Ecto neural progenitor cell (in vitro differentiated cells): ENCODE measurements around the gene ZNF423.

Source experiments
- DNase-seq: peaks from one replicate; pipeline ENCODE4 v3.0.0-alpha.2; 2018; ENCODE audit warnings: low spot score

The ZNF423 gene

DNA sequence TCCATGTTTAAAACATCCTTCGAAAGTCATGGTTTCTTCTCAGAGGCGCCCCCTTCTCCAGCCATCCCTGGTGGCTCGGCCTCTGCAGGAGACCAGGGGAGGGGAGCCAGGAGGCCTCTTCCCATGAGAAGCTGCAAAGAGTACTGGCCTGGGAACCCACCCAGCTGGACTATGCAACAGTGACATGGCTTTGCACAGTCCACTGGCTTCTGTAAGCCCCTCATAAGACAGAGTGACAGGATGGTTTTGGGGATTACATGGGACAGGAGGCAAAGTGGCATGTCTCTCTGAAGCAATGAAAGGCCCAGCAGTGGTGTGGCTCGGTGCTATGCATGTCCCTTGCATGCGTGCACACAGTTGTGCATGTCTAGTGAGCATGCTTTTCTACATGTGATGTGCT, 382.8 kb downstream of the ZNF423 start:
- no peak for DNase-seq

DNA sequence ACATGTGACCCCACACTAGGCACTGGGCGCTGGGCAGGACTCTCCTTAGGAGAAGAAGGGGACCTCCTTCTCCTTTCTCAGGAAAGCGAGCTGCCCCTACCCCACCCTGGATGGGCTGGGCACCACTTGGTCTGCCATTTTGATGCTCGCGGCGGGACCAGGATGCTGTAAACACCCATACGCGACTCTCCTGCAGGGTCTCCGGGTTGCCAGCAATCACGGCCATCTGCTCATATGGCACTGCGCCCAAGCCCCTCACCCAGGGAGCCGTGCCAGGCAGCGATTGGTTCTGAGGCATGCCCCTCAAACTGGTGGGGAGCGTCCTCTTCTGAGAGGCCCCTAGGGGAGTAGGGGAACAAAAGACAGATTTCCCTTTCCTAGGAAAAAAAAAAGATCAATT, 383.3 kb downstream of the ZNF423 start:
- peak; percentile 44 for DNase-seq

DNA sequence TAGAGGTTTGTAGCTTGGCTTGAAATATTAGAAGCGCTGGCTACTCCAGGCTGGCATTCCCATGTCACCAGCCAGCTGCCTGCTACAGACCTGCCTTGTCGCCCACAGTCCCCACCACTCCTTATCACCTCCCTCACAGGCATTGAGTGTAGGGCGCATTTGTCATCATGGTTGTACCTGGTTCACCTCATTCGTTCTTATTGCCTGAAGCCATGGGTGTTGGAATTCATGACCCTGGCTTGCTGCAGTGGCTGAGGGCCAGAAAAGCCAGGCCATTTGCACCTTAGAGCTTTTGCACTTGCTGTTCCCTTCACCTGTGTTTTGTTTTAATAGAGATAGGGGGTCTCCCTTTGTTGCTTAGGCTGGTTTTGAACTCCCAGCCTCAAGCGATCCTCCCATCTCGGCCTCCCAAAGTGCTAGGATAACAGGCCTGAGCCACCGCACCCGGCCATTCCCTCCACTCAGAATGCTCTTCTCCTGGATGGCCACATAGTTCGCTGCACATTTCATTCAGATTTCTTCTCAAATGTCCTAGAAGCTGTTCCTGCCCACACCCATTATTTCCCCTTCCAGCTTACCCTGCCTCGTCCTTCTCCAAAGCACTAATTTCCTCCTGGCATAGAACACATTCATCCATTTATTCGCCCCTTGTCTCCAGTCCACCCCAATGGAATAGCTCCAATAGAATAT, 384.7 kb downstream of the ZNF423 start:
- DNase-seq = no peak

DNA sequence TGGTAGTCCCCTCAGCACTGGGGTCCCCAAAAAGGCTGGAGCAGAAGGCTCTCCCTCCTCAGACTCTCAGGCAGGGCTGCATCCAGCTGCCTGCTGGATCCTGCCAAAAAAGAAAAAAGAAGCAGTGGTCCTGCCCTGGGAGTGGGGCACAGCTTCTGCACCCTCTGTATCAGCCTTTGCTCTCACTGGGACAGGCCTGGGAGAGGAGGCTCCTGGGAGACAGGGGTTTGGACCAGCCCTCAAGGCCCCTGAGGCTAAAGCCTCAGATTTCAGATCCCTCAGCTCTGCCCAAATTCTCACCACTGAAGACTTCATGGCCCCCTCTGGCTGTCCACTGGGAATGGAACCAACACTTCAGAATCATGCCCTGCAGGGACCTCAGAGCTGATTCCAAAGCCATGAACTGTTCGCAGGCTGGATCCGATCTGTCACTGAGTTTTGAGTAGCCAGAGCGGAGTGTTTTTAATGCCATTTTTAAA, 385.4 kb downstream of the ZNF423 start:
- peak; percentile 32 for DNase-seq

DNA sequence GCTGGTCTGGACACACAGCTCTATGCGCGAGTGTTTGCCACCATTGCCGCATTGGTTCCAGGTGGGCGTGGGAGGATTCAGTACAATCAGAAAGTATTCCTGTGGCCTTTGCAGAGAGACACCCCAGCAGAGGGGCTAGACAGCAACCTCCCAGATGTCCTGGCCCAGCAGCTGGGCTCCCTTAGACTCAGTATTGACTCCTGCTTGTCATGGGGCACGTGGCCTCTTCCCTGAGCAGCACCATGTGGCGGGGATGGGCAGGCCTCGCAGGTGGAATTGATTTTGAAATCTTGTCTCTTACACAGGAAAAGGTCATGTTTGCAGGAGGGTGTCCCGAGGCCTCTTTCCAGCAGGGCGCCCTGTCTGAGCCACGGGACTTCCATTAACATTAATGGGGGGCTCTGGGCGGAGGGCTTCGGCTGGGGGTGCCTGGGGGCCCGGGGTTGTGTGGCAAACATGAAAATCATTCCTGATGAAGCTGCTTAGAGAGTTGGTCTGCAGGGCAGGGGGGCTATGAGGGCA, 385.9 kb downstream of the ZNF423 start:
- DNase-seq = peak; percentile 30

DNA sequence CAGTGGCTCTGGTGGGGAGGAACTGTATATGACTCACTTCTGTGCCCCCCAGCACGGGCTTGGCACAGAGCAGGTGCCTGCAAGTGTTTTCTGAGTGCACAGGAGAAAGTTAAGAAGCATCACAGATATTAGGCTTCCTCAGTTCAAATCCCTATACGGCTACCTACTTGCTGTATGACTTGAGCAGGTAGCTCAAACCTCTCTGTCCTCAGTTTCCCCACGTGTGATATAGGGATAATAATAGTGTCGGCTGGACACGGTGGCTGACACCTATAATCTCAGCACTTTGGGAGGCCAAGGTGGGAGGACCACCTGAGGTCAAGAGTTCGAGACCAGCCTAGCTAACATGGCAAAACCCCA, 386.6 kb downstream of the ZNF423 start:
- DNase-seq = no peak

DNA sequence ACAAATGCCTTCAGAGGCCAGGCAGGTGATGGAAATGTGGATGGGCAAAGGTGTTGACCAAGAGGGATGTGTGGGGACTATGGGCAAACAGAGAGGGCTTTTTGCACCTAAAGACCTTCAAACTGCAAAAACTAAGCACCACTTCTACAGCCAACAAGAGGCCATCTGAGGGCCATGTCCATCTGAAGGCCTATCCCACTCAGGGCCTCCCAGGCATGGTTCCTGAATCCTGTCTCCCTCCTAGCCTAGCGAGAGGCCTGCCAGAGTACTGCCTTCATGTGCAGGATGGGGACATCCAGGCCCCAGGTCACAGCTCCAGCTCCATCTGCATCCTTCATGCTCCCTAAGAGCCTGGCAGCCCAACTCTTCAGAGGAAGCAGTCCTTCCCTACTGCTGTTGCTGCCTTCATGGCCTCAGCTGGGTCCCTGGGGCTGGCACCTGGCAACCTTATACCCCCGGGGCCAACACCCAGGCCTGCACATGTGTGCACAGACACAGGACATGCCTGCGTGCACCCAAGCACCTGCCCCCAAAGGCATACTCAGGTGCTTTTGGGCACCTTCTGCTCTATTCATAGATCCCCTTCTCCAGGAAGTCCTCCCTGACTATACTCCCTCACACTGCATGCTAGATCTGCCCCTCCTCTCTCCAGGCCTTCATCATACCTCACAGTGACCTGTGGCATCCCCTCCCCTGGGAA, 387.2 kb downstream of the ZNF423 start:
- DNase-seq = peak; percentile 38

DNA sequence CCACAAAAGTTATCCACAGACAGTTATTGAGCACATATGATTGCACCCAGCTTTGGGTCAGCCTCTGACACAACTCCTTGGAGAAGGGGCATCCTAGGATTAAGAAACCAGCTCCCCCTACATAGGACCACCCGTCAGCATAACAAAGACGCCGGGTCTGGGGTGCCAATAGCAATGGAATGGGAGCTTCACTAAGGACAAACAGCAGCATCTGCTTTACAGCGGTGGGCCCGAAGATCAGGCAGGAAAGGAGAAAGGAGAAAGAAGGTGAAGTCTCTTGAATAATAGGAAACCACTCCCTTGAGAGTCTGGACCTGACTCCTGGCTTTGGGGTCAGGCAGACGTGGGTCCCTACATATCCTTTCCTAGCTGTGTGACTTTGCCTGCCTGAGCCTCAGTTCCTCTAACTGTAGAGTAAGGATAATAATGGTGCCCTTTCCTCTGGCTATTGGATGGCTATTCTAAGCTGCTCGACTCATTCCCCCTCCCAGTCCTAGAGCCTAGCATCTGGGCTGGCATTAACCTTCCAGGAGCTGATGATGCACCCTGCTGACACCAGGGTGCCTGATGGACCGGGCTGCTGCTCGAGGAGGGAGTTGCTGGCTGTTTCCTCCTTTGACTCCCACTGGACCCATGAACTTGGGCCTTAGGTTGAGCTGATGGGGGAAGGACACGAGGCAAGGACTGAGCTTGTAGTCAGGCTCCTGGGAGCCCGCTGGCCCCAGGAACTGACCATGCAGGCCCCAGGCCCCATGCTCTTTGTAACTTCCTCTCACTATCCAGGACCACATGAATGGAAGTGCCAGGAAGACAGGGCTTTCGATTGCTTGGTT, 388.2 kb downstream of the ZNF423 start:
- no peak for DNase-seq

DNA sequence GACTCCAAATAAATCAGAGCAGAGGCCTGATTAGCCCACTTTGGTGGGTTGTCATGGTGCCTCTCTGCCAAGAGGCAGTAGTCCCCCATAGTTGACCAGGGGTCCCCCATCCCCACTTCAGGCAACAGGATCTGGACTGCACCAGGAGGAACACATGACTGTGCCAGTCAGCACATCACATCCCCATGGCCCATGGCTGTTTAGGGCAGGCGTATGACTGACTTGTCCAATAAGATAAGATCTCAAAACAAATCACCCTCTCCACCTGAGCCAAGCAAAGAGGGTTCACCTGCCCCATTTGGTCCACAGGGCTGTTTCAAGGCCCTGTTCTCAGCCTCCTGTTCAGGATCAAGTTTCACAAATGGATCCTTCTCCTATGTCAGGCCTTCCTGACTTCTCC, 389.0 kb downstream of the ZNF423 start:
- peak; percentile 36 for DNase-seq

DNA sequence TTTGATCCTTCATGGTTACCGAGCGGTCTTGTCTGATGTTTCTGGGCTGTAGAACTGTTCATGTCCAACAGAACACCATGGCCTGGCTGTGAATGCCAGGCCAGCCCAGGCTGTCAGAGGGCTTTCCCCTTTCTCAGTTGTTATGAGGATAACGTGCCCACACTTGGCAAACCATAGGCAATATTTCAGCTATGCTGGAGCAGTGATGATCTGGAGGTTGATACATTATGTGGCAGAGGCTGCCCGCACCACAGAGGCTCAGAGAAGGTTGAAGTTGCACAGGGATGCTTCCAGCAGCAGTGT, 389.4 kb downstream of the ZNF423 start:
- DNase-seq = no peak

DNA sequence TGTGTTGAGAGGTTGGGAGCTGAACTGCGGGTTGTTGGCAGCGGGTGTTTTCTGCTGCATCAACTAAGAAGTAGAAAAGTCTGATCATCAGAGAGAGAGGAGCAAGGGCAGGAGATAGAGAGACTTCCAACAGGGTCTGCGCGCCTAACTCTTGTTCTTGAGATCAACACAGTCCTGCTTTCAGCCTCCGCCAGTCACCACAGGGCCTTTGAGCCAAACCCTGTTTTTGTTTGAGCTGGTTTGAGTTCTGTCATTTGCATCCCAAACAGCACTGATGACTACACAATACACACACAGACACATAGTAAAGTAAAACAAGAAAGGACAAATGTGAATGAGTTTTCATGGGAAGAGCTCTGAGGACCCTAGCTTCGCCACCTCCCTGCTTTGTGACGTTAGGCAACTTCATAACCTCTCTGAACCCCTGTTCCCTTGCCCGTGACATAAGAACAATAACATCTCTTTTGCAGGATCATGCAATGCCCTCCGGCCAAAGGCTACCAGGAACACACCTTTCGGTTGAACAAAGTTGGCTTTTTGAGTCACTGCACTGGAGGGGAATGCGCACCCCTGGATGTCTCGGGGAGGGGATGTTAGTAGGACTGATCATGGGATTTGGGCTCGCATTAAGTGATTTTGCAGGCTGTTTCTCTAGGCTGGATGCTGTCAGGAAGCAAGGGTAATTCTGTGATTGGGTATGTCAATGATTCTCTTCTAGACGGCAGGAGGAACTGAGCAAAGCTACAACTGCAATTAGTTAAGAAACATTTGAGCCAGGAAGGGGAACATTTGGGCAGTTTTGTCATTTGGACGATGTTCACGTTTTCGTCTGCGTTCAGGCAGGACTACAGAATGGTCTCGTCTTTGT, 390.0 kb downstream of the ZNF423 start:
- DNase-seq = peak; percentile 34

DNA sequence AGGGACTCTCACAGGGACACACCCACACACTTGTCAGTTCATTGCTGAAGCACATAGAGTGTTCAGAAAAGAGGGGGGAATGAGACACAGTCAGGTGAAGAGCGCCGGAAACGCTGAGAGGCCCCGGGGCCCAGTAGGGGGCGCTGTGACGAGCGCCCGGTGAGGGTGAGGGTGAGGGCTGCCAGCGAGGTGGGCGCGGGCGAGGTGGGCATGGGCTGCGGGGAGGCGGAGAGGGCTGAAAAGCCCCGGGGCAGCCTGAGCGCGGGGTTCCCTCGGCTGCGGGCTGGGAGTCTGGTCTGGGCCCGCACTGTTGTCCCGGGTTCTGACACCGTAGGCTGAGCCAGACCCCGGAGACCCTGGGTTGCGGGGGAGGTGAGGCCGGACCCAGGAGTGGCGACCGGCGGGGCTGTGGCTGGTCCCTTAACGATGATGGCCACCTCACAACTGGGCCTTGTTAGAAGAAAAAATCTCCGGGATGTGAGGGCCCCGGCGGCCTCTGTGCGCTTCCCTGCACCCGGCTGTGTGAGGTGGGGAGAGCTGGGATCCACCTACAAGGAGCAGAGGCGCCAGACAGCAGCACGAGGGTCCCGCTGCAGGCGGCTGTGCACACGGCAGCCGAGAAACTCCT, 390.9 kb downstream of the ZNF423 start:
- DNase-seq = peak; percentile 76

DNA sequence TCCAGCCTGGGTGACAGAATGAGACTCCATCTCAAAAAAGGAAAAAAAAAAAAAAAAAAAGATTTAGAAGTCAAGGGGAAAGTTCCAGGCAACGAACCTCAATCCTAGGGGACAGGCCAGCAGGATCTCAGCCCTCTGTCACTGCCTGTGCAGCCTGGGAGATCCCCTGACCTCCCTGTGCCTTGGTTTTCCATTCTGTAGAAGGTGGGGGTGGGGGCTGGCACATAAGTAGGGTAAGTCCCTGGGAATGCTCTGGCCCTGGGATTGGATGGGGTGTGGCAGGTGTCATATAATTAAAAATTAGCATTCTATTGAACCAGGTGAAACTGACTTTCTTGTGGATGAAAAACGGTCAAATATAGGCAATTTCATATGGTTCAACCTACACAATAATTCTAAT, 391.8 kb downstream of the ZNF423 start:
- no peak for DNase-seq

DNA sequence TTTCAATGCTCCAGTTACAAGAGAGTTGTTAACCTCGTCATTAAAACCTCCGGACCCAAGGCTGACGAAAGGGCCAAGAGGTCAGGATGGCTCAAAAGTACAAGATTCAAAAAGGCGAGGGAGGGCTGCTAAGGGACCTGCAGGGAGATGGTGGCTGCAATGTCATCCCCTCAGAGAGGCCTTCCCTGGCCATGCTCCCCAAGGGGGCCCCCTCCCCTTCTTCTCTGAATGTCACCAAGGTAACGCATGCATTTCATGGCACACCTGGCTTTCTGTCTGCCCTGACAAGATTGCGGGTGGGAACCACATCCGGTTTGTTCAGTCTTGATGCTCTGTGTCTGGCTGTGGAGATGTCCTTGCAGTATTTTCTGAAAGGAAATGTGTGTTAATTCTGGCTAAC, 392.4 kb downstream of the ZNF423 start:
- no peak for DNase-seq

DNA sequence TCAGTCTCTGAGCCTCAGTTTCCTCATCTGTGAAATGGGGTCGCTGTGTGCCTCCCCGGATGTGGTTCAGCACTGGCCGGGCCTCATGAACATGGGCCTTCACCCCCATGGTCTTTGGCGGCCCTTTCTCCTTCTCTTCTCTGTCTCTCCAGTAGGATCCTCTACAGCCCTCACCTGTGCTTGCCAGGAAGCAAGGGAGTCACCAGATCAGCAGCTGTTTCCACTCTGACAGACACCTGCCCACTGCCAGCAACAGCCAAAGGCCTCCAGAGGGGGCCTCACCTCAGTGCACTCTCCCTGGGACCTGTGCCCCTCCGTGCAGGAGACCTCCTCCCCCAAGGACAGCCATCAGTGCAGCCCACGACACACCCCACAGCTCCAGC, 392.9 kb downstream of the ZNF423 start:
- DNase-seq = peak; percentile 47

DNA sequence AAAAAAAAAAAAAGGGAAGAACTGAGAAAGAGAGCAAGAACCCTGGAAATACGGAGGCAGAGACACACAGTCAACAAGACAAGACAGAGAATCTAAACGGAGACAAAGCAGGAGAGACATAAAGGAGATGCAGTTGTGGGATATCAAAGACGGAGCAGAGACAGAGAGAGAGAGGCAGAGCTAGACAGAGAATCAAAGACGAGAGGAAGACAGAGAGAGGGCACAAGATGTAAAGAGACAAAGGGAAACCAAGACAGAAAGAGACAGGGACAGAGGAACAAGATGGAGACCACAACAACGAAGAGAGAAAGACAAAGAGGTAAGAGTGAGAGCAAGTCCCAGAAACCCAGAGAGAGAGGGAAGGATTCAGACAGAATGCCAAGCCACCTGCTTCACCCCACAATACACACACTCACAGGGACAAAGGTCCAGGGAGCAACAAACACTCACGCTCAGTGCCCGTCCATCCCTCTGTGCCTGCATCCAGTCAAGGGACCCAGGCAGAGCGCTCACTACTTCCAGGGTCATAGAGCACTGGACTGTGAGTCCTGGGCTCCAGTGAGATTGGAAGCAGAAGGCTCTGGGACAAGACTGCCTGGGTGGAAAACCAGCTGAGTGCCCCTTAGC, 393.4 kb downstream of the ZNF423 start:
- DNase-seq = no peak

DNA sequence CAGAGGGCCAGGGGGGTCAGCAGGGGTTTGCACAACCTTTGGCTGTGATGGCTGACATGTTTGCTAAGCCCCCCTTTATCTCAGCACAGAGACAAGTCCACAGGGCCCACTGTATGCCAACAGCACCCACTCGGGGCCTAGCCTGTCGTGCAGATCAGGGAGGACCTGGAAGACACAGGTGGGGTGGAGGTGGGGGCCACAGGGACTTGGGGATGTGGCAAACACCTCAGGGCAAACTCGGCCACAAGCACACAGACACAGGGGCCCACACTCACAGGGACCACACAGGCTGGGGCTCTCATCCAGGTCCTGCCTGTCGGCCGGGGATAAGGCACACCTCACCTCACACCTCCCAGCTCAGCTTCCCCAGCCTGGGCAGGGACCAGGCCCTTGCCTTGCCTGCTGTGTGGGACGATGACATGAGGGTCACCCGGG, 394.4 kb downstream of the ZNF423 start:
- DNase-seq = peak; percentile 42

DNA sequence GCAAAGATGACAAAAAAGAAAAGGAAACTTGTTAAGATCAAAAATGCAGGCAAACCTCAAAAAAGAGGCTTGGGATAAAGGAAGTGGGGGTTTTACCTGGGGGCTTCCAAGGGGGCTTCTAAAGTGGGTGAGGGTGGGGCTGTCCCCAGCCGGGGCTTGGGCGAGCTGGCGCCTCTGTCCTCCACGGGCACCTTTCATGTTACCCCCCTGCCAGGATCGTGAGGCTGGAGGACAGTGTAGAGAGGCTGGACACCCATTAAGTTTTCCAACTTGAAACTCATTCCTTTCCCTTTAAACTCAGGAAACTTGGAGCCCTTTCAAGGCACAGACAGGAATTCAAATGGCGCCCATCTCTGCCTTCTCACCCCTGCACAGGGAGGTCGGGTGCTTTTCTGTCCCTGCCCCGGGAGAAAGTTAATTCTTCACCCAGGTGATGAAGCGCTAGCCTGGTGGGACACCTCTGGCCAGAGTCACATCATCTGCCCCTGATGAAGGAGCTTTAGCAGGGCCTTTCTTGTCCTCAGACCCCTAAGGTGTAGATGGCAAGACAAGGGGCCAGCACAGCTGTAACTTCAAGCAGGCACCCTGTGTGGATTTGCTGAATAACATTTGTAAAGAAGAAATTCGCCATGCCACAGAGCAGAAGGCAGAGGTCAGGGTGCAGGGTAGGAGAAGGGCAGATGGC, 395.0 kb downstream of the ZNF423 start:
- DNase-seq = peak; percentile 26

DNA sequence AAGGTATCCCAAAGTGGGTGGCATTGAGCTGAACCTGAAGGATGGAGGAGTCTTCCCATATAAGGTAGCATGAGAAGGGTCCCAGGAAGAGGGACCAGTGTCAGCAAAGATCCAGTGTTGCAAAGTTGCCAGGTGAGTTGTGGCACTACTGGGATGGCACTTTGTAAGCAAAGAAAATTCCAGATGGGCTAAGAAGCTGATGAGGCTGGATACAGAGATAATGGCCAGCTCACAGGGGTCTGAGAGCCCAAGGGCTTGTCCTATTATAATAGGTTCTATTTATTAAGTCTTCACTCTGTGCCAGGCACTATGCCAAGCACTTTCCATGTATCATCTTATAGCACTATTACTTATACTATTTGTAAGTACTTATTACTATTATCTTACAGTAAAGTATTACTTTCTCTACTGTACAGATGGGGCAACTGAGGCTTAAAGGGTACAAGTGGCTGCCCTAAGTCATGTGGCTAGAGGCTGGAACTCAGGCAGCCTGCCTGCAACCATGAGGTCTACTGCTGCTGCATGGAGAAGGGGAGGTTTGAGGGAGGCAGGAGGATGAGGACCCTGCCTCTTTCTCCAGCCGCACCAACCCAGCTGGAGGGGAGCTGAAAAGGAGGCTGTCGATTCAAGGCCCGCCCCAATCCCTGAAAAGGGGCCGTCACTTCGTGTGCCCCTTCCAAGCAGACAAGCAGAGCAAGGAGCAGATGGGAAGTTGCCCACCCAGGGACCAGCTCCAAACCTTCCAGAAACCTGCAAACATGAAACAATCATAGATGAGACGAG, 395.8 kb downstream of the ZNF423 start:
- peak; percentile 40 for DNase-seq
